ENCODE measurements around the gene JAM3.

- TF ChIP-seq NELFE (IDR thresholded peaks at IDR 0.05; ENCODE audit: insufficient read depth, insufficient read length) (no peak), BHLHE40 (IDR thresholded peaks at IDR 0.05; ENCODE audit: low read length) (no peak), JUN (IDR thresholded peaks at IDR 0.05; ENCODE audit: borderline replicate concordance, low read depth, low read length) (no peak), JUN (CRISPR knock-in tag; IDR thresholded peaks at IDR 0.05; ENCODE audit: borderline replicate concordance) (no peak), CTCF (IDR thresholded peaks at IDR 0.05 in 2 of 3, conservative IDR thresholded peaks at IDR 0.05 in 1 of 3; ENCODE audit: insufficient read depth in 2 of 3, low read depth in 1 of 3, low read length in 3 of 3) (no peak), POLR2A (conservative IDR thresholded peaks at IDR 0.05) (no peak), RAD21 (CRISPR knock-in tag; conservative IDR thresholded peaks at IDR 0.05 in 1 of 2, IDR thresholded peaks at IDR 0.05 in 1 of 2) (no peak), SIN3A (IDR thresholded peaks at IDR 0.05; ENCODE audit: borderline replicate concordance in 2 of 2, control insufficient read depth in 1 of 2, low read depth in 2 of 2, low read length in 2 of 2) (no peak), KAT8 (IDR thresholded peaks at IDR 0.05; ENCODE audit: low read depth) (no peak), MAX (CRISPR knock-in tag; IDR thresholded peaks at IDR 0.05) (no peak), THAP7 (CRISPR knock-in tag; IDR thresholded peaks at IDR 0.05) (no peak), EZH2 (IDR thresholded peaks at IDR 0.05; ENCODE audit: borderline replicate concordance, low read depth, low read length) (no peak)
Observed at GRCh38 chr11:134048028-134048427, 20.8 kb upstream of the JAM3 start.
